ENCODE results near the gene DNALI1.

DNALI1 gene

DNA sequence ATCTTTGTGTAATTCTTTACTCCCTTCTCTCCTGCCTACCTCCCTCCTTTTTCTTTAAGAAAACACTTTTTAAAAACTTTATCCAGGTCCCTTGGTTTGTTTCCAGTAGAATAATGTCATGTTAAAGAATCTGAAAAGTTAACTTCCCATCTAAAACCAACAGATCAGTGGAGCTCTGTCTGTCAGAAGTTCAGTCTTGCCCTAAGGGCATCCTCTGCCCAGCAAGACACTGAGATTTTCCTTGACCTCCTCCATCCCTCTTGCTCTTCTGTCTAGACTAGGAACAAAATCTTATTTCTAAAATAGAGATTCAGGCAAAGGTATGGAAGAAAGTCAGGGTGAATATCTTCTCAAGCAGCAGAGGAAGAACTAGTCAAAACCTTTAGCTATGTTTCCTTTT, 44.7 kb downstream of the DNALI1 start:
- DNase-seq (ENCODE audit: low read depth), result no peak

DNA sequence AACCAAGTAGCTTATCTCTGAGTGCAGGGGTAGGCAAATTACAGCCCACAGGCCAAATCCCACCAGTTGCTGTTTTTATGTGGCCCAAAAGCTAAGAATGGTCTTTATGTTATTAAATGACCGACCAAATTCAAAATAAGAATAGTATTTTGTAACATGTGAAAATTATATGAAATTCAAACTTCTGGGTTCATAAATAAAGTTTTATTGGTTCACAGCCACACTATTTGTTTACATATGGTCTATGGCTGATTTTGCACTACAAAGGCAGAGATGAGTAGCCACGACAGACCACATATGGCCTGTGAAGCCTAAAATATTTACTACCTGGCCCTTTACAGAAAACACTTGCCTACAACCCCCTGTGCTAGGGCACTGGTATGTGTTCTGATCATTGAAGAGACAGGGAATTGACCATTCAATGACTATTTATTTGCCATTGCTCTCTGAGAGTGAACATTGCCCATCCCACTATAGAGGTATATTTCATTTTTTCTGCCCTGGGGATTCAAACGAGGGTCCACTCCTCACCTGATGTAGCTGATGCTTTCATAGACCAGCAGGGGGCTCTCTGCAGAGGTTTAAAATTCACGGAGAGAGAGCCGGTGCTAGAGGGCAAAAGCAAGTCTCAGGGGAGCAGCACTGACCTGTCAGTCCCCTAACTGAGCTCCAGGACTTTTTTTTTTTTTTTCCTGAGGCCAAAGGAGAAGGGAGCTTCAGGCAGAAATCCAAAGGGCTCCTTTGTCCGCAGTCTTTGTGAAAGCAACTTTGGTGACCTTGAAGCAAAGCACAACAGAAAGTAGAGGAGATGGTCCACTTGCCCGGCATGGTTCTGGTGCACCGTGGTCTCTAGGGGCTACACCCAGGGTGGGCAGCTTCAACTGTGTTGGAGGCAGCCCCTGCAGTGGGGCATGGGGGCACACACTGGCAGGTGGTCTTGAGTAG, 46.3 kb downstream of the DNALI1 start:
- DNase-seq (ENCODE audit: low read depth), result no peak

DNA sequence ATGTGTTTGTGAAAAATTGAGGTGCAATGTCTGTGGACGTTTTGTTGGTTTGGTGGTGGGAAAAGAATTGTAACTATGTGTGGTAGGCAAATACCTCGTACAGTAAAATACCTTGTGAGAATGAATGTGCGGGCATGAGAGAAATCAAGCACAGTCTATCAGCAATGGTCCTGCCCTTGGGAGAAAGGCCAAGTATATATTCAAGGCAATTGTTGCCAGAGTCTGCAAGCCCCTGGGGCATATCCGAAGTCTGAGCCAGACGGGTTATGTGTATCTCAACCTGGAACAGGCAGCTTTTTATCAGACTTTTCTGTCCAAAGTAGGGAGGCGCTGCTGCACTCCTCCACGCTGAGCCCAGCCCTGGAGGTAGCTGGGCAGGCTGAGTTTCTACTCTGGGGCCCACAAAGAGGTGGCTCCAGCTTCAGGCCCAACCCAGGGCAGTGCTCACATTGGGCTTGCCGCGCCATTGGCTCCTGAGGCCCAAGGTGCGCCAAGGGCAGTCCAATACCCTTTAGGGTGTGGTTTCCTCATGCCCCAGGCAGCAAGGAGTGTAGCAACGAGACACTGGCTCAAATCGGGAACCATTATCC, 48.4 kb downstream of the DNALI1 start:
- DNase-seq (ENCODE audit: low read depth), result no peak

DNA sequence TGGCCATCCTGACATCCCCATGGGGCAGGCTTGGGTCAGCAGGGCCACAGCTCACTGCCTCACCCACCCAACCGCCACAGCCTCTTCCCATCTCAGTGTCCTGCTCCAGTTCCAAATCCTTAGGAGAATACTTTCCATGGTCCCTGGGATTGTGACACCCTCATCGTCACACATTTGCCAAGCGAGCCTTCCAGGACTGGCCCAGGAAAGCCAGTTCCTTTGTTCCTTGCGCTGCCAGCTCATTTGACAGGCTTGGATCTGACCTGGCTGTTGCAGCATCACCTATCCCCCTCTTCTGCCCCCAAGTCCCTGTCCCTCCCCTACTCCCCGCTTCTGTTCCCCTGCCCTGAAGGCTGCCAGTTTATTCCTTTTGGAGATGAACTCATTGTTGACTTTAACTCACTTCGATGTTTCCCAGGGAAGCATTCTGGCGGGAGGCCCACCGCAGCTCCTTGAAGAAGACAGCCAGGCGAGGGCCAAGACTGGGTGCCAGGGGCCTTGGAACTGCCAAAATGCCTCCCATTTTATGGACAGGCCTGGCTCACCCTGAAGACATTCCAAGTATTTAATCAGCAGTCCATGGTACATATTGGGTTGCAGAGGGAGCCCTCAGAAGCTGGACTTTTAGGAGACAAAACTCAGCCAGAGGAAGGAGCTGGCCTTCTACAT, 49.2 kb downstream of the DNALI1 start:
- DNase-seq (ENCODE audit: low read depth), result no peak

DNA sequence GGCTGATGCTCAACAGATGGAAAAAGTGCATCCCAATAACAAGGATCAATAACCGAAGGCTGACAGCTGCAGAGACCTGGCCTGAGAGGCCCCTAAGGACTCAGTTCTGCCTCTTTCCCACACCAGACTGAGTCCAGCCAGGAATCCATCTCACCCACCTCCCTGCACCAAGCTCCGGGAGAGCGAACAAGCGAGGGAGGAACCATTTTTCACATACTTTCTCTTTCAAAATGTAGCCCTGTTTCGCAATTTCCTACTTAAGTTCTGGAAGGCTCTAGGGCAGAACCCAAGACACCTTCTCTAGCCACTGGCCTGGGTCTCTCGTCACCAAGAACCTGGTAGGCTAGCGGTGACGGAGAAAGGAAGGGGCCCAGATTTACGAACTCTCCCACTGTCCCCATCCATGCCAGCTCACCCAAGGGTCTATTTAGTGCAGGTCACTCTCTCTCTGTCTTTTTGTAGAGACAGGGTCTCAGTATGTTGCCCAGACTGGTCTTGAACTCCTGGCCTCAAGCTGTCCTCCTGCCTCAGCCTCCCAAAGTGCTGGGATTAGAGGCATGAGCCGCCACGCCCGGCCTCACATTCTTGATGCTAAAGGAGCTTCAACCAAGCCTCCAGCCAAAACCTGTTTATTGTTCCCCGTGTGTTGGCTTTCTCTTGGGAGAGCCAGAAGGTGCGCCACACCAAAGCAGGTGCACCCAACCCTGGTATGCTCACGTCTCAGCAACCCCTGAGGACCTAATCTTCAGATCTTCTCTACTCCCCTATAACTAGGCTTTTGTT, 49.9 kb downstream of the DNALI1 start:
- no peak for DNase-seq (ENCODE audit: low read depth)

DNA sequence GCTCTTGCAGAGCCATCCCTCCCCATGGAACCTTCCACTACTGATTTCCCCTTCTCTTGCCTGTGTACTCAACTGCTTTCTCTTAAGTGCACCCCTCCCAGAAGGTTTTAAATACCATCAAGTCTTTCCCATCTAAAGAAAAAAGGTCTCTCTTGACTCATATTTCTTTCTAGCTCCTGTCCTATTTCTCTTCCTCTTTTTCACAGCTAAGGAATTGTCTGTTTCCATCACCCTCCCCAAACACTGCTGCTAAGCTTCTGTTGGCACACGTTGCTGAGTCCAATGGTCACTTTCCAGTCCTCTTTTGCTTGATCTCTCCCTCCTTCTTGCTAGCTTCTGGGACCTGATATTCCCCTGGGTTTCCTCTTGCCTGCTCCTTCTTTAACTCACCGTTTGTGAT, 52.3 kb downstream of the DNALI1 start:
- no peak for DNase-seq (ENCODE audit: low read depth)

DNA sequence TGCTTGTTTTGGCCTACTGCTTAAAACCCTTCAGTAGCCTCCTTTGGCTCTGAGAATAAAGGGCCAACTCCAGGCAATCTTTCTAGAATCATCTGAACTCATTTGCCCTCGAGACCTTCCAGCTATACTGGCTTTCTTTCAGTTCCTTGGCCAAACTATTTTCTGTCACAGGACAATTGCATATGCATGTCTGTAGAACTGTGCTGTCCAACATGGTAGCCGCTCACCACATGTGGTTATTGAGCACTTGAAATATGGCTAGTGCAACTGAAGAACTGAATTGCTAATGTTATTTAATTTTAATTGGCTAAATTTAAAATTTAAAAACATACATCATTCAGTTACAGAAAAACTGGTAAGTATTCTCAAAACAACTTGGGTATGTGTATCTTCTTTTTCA, 53.3 kb downstream of the DNALI1 start:
- DNase-seq (ENCODE audit: low read depth), result no peak

DNA sequence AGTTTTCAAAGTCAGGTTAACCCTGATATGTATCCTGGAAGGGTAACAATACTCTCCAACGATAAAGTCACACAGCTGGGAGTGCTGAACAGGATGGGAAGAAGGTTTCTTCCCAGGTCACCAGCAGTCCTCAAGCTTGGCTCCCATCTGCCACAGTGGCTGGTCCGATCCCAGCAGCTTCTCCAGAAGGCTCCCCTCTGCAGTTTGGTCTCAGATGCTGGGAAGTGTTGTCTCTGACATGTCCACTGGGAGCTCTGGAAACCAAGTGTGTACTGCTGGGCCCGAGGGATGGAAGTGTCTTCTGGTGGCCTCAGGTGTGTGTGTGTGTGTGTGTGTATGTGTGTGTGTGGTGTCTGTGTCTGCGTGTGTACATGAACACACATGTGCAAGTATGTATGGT, 55.4 kb downstream of the DNALI1 start:
- no peak for DNase-seq (ENCODE audit: low read depth)

DNA sequence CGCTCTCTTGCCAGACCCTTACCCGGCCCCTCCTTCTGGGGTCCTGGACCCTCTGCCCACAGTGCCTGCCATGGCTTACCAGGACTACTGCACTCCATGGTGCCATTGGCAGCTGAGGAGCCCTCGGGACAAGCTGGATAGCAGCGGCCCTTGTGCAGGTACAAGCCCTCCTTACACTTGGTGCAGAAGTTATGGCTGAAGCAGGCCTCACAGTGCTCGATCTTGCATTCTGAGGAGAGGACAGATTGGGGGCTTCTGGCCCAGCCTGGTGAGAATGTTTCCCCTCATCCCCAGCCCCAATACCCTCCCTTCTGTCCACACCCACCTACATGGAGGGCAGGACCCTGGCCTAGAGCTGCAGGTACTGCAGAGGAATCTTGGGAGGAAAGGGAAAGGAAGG, 57.4 kb downstream of the DNALI1 start:
- DNase-seq (ENCODE audit: low read depth), result no peak

DNA sequence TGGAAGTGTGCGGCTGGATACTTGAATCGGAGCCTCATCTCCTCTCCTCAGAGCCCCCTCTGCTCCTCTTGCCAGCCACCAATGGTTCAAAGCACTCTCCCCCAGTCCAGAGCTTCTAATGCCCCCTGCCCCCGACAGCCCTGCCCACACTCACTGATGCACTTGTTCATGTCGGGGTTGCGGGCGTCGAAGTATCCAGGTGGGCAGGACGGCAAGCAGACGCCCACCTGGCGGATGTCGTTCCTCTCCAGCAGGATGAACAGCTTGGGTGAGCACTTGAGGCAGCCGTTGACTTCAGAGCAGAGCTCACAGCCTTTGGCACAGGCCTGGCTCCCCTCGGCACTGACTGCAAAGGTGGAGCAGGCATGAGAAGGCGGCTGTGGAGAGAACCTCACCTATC, 59.6 kb downstream of the DNALI1 start:
- no peak for DNase-seq (ENCODE audit: low read depth)

All from CMK (cell line).